Activated CD4-positive, alpha-beta T cell treated with anti-CD3 and anti-CD28 coated beads, Interleukin-2, Interleukin-4, amounts not matched to agents 100 ng/mL and 50 ng/mL, durations not matched to agents 16 hours and 8 hours (primary cell): ENCODE results near the gene KIAA1217.

Experiments used
- DNase-seq: peaks from one replicate; pipeline ENCODE4 v3.0.0-alpha.2; 2020; ENCODE audit warnings: low spot score

The KIAA1217 gene

DNA sequence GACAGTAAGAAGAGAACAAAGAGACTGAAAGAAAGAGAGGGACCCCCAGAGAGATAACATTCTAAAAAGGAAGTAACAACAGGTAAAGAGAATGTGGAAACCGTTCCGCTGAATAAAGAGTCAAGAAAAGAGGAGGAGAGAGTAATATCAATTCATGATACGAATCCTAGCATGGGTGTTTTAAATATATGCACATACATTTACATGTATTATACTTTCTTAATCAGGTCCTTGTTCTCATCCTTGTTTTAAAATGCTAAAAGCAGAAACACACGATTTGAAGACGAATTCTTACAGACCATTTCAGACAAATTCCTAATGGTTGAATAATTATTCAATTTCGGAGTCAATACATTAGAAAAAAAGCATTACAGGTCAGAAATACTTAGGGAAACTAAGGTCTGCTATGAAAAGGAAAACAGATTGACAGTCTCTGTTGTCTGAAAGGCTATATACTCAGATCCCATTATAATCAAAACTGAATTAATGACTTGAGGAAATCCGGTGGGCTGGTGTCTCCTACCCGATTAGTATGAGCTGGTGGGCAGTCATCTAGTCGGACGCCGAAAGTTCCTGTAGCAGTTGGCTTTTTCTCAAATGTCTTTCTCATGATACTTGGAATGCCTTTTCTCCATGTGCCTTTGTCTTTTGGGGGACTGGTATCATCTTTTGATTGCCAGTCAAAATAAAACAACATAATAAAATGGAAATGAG is 387.4 kb downstream of the KIAA1217 start:
- DNase-seq: no peak

DNA sequence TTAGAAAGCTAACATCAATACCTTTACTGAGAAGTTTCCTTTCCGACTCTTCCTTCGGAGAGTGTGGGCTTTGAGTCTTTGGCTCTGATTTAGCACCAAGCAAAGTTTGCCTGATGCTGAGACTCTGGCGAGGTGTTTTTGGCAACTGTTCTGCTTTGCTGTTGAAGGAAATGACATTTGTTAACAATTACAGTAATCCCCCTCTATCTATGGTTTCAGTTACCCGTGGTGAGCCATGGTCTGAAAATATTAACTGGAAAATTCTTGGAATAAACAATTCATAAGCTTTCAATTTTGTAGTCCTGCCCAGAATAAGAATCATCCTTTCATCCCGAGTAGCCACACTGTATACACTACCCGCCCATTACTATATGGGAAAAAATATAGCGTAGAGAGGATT is 388.5 kb downstream of the KIAA1217 start:
- DNase-seq: no peak
